K562 (cell line): ENCODE results near the gene DYRK1A. TPM values are rescaled to one million over a fixed set of nuclear protein-coding genes. Genes with fewer than 3 reads are reported as not detected.
A peak's percentile ranks its signal among the peaks of the same experiment; 100 is the strongest.

Experiments used
- ATAC-seq: fragments of 200-7000 bp; cut with Tn5 transposase; 3 replicates; pipeline ENCODE4 v1.9.1; 2020; ENCODE audit warnings: moderate library complexity
- BruUV-seq: library from RNA; stranded (reverse); fragments of 400-500 nt; replicated peaks from 2 replicates; lab custom pipeline; 2021; lab: Mats Ljungman, UMichigan
- CTCF ChIA-PET: fragments of 300-600 bp; formaldehyde crosslinking; extraction: SDS; loops from one replicate; lab custom pipeline; 2021; ENCODE audit warnings: low intra/inter-chr PET ratio; lab: Yijun Ruan, JAX
- POLR2A ChIA-PET: fragments of 300-600, 350-650 bp; sonication (Branson Sonifier 250); formaldehyde crosslinking; extraction: SDS; loops from one replicate; lab custom pipeline; 2021; ENCODE audit warnings: antibody characterized with exemption, inconsistent platforms; lab: Yijun Ruan, JAX
- DNase-seq, 4 experiments: peaks; one replicate each; pipeline versions ENCODE4 v3.0.0 to v3.0.0-alpha.2; 2011 to 2018; ENCODE audit warnings: low spot score in 3 of 4, mixed read lengths in 3 of 4; ENCODE audit errors: extremely low read depth in 1 of 4
- FAIRE-seq: peaks from 2 replicates; lab custom pipeline; 2011; peaks lifted over from hg19 to GRCh38; lab: Jason Lieb, UNC
- H2AFZ ChIP-seq: 2 replicates; pipeline ENCODE4 v1.6.0; 2011; ENCODE audit warnings: low read depth, low read length, control low read depth, inconsistent platforms
- H3K27ac ChIP-seq: fragments of 200-600 bp; 3 replicates; pipeline ENCODE4 v1.8.0; 2011; ENCODE audit warnings: low read depth, mild to moderate bottlenecking, control low read depth, inconsistent platforms, low read length, moderate library complexity, mixed read lengths; ENCODE audit errors: extremely low read depth
- H3K27me3 ChIP-seq, 2 experiments: fragments of 300-600 bp in 1 of 2; 2 replicates in 1 of 2; 3 replicates in 1 of 2; pipeline versions ENCODE4 v1.6.0 to v1.8.0; 2011; ENCODE audit warnings: inconsistent platforms in 2 of 2, low read length in 2 of 2, mild to moderate bottlenecking in 1 of 2, mixed read lengths in 1 of 2, moderate library complexity in 1 of 2; ENCODE audit not compliant: control insufficient read depth in 2 of 2, insufficient read depth in 2 of 2
- H3K36me3 ChIP-seq: fragments of 300-600 bp; 3 replicates; pipeline ENCODE4 v1.8.0; 2011; ENCODE audit warnings: mild to moderate bottlenecking, low read length, inconsistent platforms; ENCODE audit not compliant: control insufficient read depth, insufficient read depth
- H3K4me1 ChIP-seq, 2 experiments: fragments of 200-600 bp in 1 of 2; replicated peaks in 1 of 2; 2 replicates in 1 of 2; 3 replicates in 1 of 2; pipeline versions ENCODE4 v1.5.1 to v1.8.0; 2011; ENCODE audit warnings: inconsistent platforms in 2 of 2, low read length in 2 of 2, mild to moderate bottlenecking in 1 of 2, mixed read lengths in 1 of 2, moderate library complexity in 1 of 2; ENCODE audit not compliant: control insufficient read depth in 2 of 2, insufficient read depth in 2 of 2
- H3K4me2 ChIP-seq: 2 replicates; pipeline ENCODE4 v1.6.1; 2011; ENCODE audit warnings: low read length, control low read depth, inconsistent platforms, mixed read lengths; ENCODE audit not compliant: insufficient read depth
- H3K4me3 ChIP-seq: fragments of 200-600 bp; sonication (generic), shearing (Covaris generic); 2 replicates; pipeline ENCODE4 v1.5.1; 2016; ENCODE audit warnings: control low read depth, inconsistent platforms
- H3K79me2 ChIP-seq: fragments of 200-600 bp; 3 replicates; pipeline ENCODE4 v1.8.0; 2011; ENCODE audit warnings: low read length, inconsistent platforms; ENCODE audit not compliant: control insufficient read depth, insufficient read depth
- H3K9ac ChIP-seq, 2 experiments: 2 replicates each; pipeline versions ENCODE4 v1.6.0 to v1.6.1; 2011; ENCODE audit warnings: low read depth in 2 of 2, low read length in 2 of 2, control low read depth in 1 of 2, inconsistent platforms in 1 of 2, mild to moderate bottlenecking in 1 of 2, mixed read lengths in 1 of 2; ENCODE audit not compliant: insufficient read depth in 1 of 2
- H3K9me1 ChIP-seq: one replicate; pipeline ENCODE4 v1.6.0; 2011; ENCODE audit warnings: inconsistent platforms, mild to moderate bottlenecking, low read length, moderate library complexity; ENCODE audit not compliant: control insufficient read depth, insufficient read depth
- H3K9me3 ChIP-seq: replicated peaks from 2 replicates; pipeline ENCODE4 v1.5.1; 2011; ENCODE audit warnings: low read depth, low read length, inconsistent platforms; ENCODE audit not compliant: control insufficient read depth, insufficient read depth
- H4K20me1 ChIP-seq: replicated peaks from 2 replicates; pipeline ENCODE4 v1.6.1; 2011; ENCODE audit warnings: low read length, inconsistent platforms, mixed read lengths; ENCODE audit not compliant: control insufficient read depth, insufficient read depth
- CTCF ChIP-seq, 3 experiments: IDR thresholded peaks in 2 of 3; conservative IDR thresholded peaks in 1 of 3; 2 replicates each; pipeline ENCODE4 v1.5.1; 2011 to 2012; ENCODE audit warnings: low read length in 3 of 3, mild to moderate bottlenecking in 3 of 3, control low read depth in 2 of 3, improper control_type of control experiment in 1 of 3, inconsistent platforms in 1 of 3, low read depth in 1 of 3, mixed read lengths in 1 of 3, moderate library complexity in 1 of 3; ENCODE audit not compliant: insufficient read depth in 2 of 3
- MGA ChIP-seq: fragments of 450-650 bp; IDR thresholded peaks from 2 replicates; pipeline ENCODE4 v1.6.1; 2016; ENCODE audit warnings: mild to moderate bottlenecking, moderate library complexity
- RAD21 ChIP-seq, 2 experiments: fragments of 250-450 bp in 1 of 2; fragments of 450-650 bp in 1 of 2; sonication (Bioruptor Pico) in 1 of 2; formaldehyde crosslinking in 1 of 2; IDR thresholded peaks in 1 of 2; conservative IDR thresholded peaks in 1 of 2; 2 replicates each; pipeline versions ENCODE4 v1.4.0 to v1.8.0; 2020 to 2022; ENCODE audit warnings: mild to moderate bottlenecking in 2 of 2, moderate library complexity in 1 of 2
- TARDBP ChIP-seq: fragments of 450-650 bp; IDR thresholded peaks from 2 replicates; pipeline ENCODE4 v1.6.1; 2016
- ZNF561 ChIP-seq: fragments of 450-650 bp; formaldehyde crosslinking; conservative IDR thresholded peaks from 2 replicates; pipeline ENCODE4 v1.4.0; 2020; ENCODE audit warnings: mild to moderate bottlenecking, moderate library complexity
- WGBS: fragments of 100-300 bp; shearing (Covaris generic); methylation state at CpG from one replicate; pipeline ENCODE4 v1.1.6; 2016; ENCODE audit warnings: low coverage, mixed read lengths; ENCODE audit not compliant: insufficient coverage; ENCODE audit errors: missing lambda C conversion rate; 5-methylcytosine and 5-hydroxymethylcytosine counted together
- in situ Hi-C: fragments of 300-500 bp; cut with MboI; formaldehyde crosslinking; loops from 4 replicates; pipeline ENCODE4 v1.15.0; 2018; ENCODE audit warnings: inconsistent platforms, mixed read lengths
- intact Hi-C: fragments of 100-400 bp; cut with micrococcal nuclease; formaldehyde crosslinking; loops from 2 replicates; pipeline ENCODE4 v1.14.2; 2022
- polyA plus RNA-seq, 8 experiments: library from polyadenylated mRNA; depleted of rRNA in 4 of 8; stranded (reverse) in 5 of 8; unstranded in 3 of 8; fragments of >200 nt; fragmentation: Nextera tagmentation in 2 of 8; fragmentation: Illumina TruSeq in 1 of 8; extraction: Ambion mirVana in 2 of 8; extraction: Trizol in 1 of 8; gene quantifications; 2 replicates each; pipeline versions ENCODE4 v1.2.1 to v1.2.3, GENCODE V29; 2011 to 2014; ENCODE audit warnings: inconsistent platforms in 1 of 8, missing spikeins in 1 of 8
- total RNA-seq, 7 experiments: library from RNA; depleted of rRNA in 6 of 7; stranded (reverse); fragments of >200 nt in 6 of 7; fragmentation: Illumina TruSeq in 2 of 7; extraction: Trizol in 2 of 7; gene quantifications; 2 replicates each; pipeline versions ENCODE4 v1.2.1 to v1.2.3, GENCODE V29; 2011 to 2021; ENCODE audit warnings: low replicate concordance in 1 of 7
- TF ChIP-seq, protein P1 (sequence below): sonication (generic); formaldehyde crosslinking; IDR thresholded peaks from 2 replicates; pipeline ENCODE4 v1.5.0; 2020; ENCODE audit warnings: missing genetic modification reagents

DYRK1A gene
- total and polyA plus RNA-seq, 9 of the 15 experiments (the other 6 are each of a cell fraction or from before 2014, with no cell fraction given), result 3.7 to 64.8 (median 42.3) TPM

DNA sequence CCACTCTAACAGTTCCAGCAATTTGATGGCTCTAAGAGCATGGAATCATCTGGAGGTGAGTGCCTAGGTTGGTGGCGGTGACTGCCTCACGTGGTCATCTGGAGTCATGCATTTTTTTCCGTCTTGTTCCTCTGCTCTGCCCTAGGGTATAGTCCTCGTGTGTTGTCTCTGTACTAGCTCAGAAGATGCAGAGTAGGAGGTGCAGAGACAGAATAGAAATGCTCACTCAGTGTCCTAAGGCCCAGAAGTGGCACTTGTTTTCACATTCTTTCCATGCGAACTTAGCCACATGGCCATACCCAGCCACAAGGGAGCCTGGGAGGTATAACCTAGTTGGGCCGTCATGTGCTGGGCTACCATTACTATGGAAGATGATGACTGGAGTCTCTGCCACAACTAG, 30.3 kb downstream of the DYRK1A start:
- BruUV-seq, result no TSS peak
- no peak for DNase-seq
- H3K79me2 ChIP-seq, result peaks cover 99% of the 10 kb centered on the region
- H3K9ac ChIP-seq, result no peak overlapping the region
- WGBS, result 69% methylated on average over 6 of the region's 6 CpGs
- ATAC-seq, result peak; percentile 71
- H3K9me3 ChIP-seq, result no peaks in the 10 kb centered on the region
- ChIA-PET CTCF (interaction anchor here (0.7 kb wide), 1 partner anchor 420 kb away, joined by 3 read pairs; no protein-coding TSS in a partner anchor), POLR2A (interaction anchor here (1.3 to 1.5 kb wide), 2 partner anchors 9 to 16 kb away, joined by 4 to 6 read pairs; no protein-coding TSS in a partner anchor)
- intact Hi-C loops (no loop called here), in situ Hi-C loops (no loop called here)
- peaks cover 26% of the 10 kb centered on the region for H3K36me3 ChIP-seq
- no peak overlapping the region for H3K4me3 ChIP-seq
- no peak overlapping the region for H2AFZ ChIP-seq
- peaks cover 16% of the 10 kb centered on the region; the same call in 1 of the 2 replicates for H4K20me1 ChIP-seq
- no peak overlapping the region for H3K27ac ChIP-seq
- FAIRE-seq, result peak; percentile 26
- no peak overlapping the region for H3K4me2 ChIP-seq
- peaks cover 7% of the 10 kb centered on the region for H3K9me1 ChIP-seq
- H3K4me1 ChIP-seq, result peaks cover 3 to 4% of the 10 kb centered on the region in 2 experiments; a peak in 3 of 5 replicates
- H3K27me3 ChIP-seq, result no peaks in the 10 kb centered on the region
- TF ChIP-seq, protein P1, sequence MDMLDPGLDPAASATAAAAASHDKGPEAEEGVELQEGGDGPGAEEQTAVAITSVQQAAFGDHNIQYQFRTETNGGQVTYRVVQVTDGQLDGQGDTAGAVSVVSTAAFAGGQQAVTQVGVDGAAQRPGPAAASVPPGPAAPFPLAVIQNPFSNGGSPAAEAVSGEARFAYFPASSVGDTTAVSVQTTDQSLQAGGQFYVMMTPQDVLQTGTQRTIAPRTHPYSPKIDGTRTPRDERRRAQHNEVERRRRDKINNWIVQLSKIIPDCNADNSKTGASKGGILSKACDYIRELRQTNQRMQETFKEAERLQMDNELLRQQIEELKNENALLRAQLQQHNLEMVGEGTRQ (CRISPR knock-in tag), result peak; percentile 48; the same call in 1 of the 2 replicates
- TF ChIP-seq TARDBP (no peak), ZNF561 (no peak), RAD21 (CRISPR knock-in tag; conservative IDR thresholded peaks at IDR 0.05 in 1 of 2, IDR thresholded peaks at IDR 0.05 in 1 of 2) (peak in 1 of 2 experiments; percentile 30; a peak in 2 of 4 replicates), CTCF (IDR thresholded peaks at IDR 0.05 in 2 of 3, conservative IDR thresholded peaks at IDR 0.05 in 1 of 3; ENCODE audit: insufficient read depth in 2 of 3, low read depth in 1 of 3, low read length in 3 of 3) (0 out of 6 replicates have a peak, but pooled peaks have one; percentile 12 to 26 (median 13)), MGA (0 out of 2 replicates have a peak, but pooled peaks have one; percentile 19)
